ENCODE data around the gene UBE3C.

UBE3C gene

GRCh38 chr7:157168571-157168970 lies 29.8 kb downstream of the UBE3C start:
- TF ChIP-seq EZH2phosphoT487 (IDR thresholded peaks at IDR 0.05; ENCODE audit: low read depth) = no peak
- no peak for TF ChIP-seq CTCF (IDR thresholded peaks at IDR 0.05; ENCODE audit: low read depth, low read length)
- H3K4me2 ChIP-seq (ENCODE audit: low read length) = no peak overlapping the region
- H3K79me2 ChIP-seq (ENCODE audit: low read length) = peaks cover 86% of the 10 kb centered on the region
- H3K9me3 ChIP-seq (ENCODE audit: insufficient read depth, low read length) = peaks cover 4% of the 10 kb centered on the region; the same call in 1 of the 2 replicates
- no peak overlapping the region for H3K4me3 ChIP-seq (ENCODE audit: low read length)
- peaks cover 55% of the 10 kb centered on the region for H3K36me3 ChIP-seq (replicated peaks; ENCODE audit: low read depth, low read length)
- peaks cover 13% of the 10 kb centered on the region for H3K4me1 ChIP-seq (ENCODE audit: low read length)
- H4K20me1 ChIP-seq (ENCODE audit: insufficient read depth, low read length) = peaks cover 8% of the 10 kb centered on the region; the same call in 1 of the 2 replicates
- no peaks in the 10 kb centered on the region for H3K27me3 ChIP-seq (ENCODE audit: low read depth, low read length)
- no peak overlapping the region for H3K9ac ChIP-seq (ENCODE audit: low read length)
- no peak overlapping the region for H2AFZ ChIP-seq (ENCODE audit: low read depth, low read length)
- no peak overlapping the region for H3K27ac ChIP-seq (ENCODE audit: low read length)

GRCh38 chr7:157176771-157177170 lies 38.0 kb downstream of the UBE3C start:
- H3K4me3 ChIP-seq (ENCODE audit: low read length) = no peak overlapping the region
- peaks cover 6% of the 10 kb centered on the region; the same call in 1 of the 2 replicates for H4K20me1 ChIP-seq (ENCODE audit: insufficient read depth, low read length)
- no peak overlapping the region for H2AFZ ChIP-seq (ENCODE audit: low read depth, low read length)
- H3K27me3 ChIP-seq (ENCODE audit: low read depth, low read length) = no peaks in the 10 kb centered on the region
- H3K79me2 ChIP-seq (ENCODE audit: low read length) = peaks cover 34% of the 10 kb centered on the region
- TF ChIP-seq CTCF (IDR thresholded peaks at IDR 0.05; ENCODE audit: low read depth, low read length) (no peak), EZH2phosphoT487 (IDR thresholded peaks at IDR 0.05; ENCODE audit: low read depth) (no peak)
- H3K4me1 ChIP-seq (ENCODE audit: low read length) = peaks cover 13% of the 10 kb centered on the region
- H3K4me2 ChIP-seq (ENCODE audit: low read length) = no peak overlapping the region
- peaks cover 59% of the 10 kb centered on the region for H3K36me3 ChIP-seq (replicated peaks; ENCODE audit: low read depth, low read length)
- H3K9me3 ChIP-seq (ENCODE audit: insufficient read depth, low read length) = no peaks in the 10 kb centered on the region
- no peak overlapping the region for H3K9ac ChIP-seq (ENCODE audit: low read length)
- H3K27ac ChIP-seq (ENCODE audit: low read length) = no peak overlapping the region

- Histone ChIP-seq H3K4me3 (ENCODE audit: low read length) (no peak overlapping the region), H3K4me2 (ENCODE audit: low read length) (no peak overlapping the region), H3K9me3 (ENCODE audit: insufficient read depth, low read length) (no peaks in the 10 kb centered on the region), H3K36me3 (replicated peaks; ENCODE audit: low read depth, low read length) (peaks cover 66% of the 10 kb centered on the region), H3K9ac (ENCODE audit: low read length) (no peak overlapping the region), H3K4me1 (ENCODE audit: low read length) (peaks cover 6% of the 10 kb centered on the region), H3K79me2 (ENCODE audit: low read length) (peaks cover 30% of the 10 kb centered on the region), H2AFZ (ENCODE audit: low read depth, low read length) (no peak overlapping the region), H3K27me3 (ENCODE audit: low read depth, low read length) (no peaks in the 10 kb centered on the region), H4K20me1 (ENCODE audit: insufficient read depth, low read length) (peaks cover 6% of the 10 kb centered on the region; the same call in 1 of the 2 replicates), H3K27ac (ENCODE audit: low read length) (no peak overlapping the region)
- TF ChIP-seq CTCF (IDR thresholded peaks at IDR 0.05; ENCODE audit: low read depth, low read length) (no peak), EZH2phosphoT487 (IDR thresholded peaks at IDR 0.05; ENCODE audit: low read depth) (no peak)
Measured at GRCh38 chr7:157177333-157177982, 38.7 kb downstream of the UBE3C start.

- no peak overlapping the region for H3K4me2 ChIP-seq (ENCODE audit: low read length)
- TF ChIP-seq EZH2phosphoT487 (IDR thresholded peaks at IDR 0.05; ENCODE audit: low read depth) (no peak), CTCF (IDR thresholded peaks at IDR 0.05; ENCODE audit: low read depth, low read length) (no peak)
- H3K27me3 ChIP-seq (ENCODE audit: low read depth, low read length) = no peaks in the 10 kb centered on the region
- no peak overlapping the region for H2AFZ ChIP-seq (ENCODE audit: low read depth, low read length)
- H3K36me3 ChIP-seq (replicated peaks; ENCODE audit: low read depth, low read length) = peaks cover 63% of the 10 kb centered on the region
- H4K20me1 ChIP-seq (ENCODE audit: insufficient read depth, low read length) = peaks cover 3% of the 10 kb centered on the region; the same call in 1 of the 2 replicates
- H3K4me3 ChIP-seq (ENCODE audit: low read length) = no peak overlapping the region
- no peak overlapping the region for H3K9ac ChIP-seq (ENCODE audit: low read length)
- H3K4me1 ChIP-seq (ENCODE audit: low read length) = peaks cover under 1% of the 10 kb centered on the region
- H3K79me2 ChIP-seq (ENCODE audit: low read length) = peaks cover 25% of the 10 kb centered on the region
- no peak overlapping the region for H3K27ac ChIP-seq (ENCODE audit: low read length)
- no peaks in the 10 kb centered on the region for H3K9me3 ChIP-seq (ENCODE audit: insufficient read depth, low read length)
Measured at GRCh38 chr7:157177983-157178381, 39.3 kb downstream of the UBE3C start.
